HepG2 (cell line): ENCODE data around the gene CST8.

Experiments used
- BATF2 ChIP-seq: sonication (generic); formaldehyde crosslinking; IDR thresholded peaks from 2 replicates; pipeline ENCODE4 v1.8.0; 2022; ENCODE audit warnings: mild to moderate bottlenecking, missing genetic modification reagents, moderate library complexity
- CTCF ChIP-seq: sonication (generic); formaldehyde crosslinking; IDR thresholded peaks from 2 replicates; pipeline ENCODE4 v1.5.0; 2020; ENCODE audit warnings: mild to moderate bottlenecking, missing genetic modification reagents, moderate library complexity
- FOXJ3 ChIP-seq: sonication (generic); formaldehyde crosslinking; IDR thresholded peaks from 2 replicates; pipeline ENCODE4 v1.4.0; 2020; ENCODE audit warnings: missing genetic modification reagents, mild to moderate bottlenecking, borderline replicate concordance
- GABPA ChIP-seq, 2 experiments: IDR thresholded peaks; 2 replicates each; pipeline ENCODE4 v1.6.1; 2011 to 2016; ENCODE audit warnings: low read depth in 2 of 2, low read length in 1 of 2, missing biosample characterization in 1 of 2, missing genetic modification characterization in 1 of 2
- HMGA1 ChIP-seq: sonication (generic); formaldehyde crosslinking; conservative IDR thresholded peaks from 2 replicates; pipeline ENCODE4 v1.4.0; 2020; ENCODE audit warnings: missing genetic modification reagents
- HNRNPH1 ChIP-seq: fragments of 200-400 bp; formaldehyde crosslinking; optimal IDR thresholded peaks from 2 replicates; pipeline ENCODE3; 2017; ENCODE audit warnings: mild to moderate bottlenecking, low read depth, low read length
- RAD21 ChIP-seq: fragments of 450-650 bp; formaldehyde crosslinking; IDR thresholded peaks from 2 replicates; pipeline ENCODE4 v1.5.0; 2020; ENCODE audit warnings: mild to moderate bottlenecking
- RORA ChIP-seq: sonication (generic); formaldehyde crosslinking; IDR thresholded peaks from 2 replicates; pipeline ENCODE4 v1.5.0; 2020; ENCODE audit warnings: mild to moderate bottlenecking, missing genetic modification reagents, moderate library complexity
- SMC3 ChIP-seq: IDR thresholded peaks from 2 replicates; pipeline ENCODE4 v1.6.1; 2011; ENCODE audit warnings: low read length, improper control_type of control experiment
- SUZ12 ChIP-seq: fragments of 150-350 bp; IDR thresholded peaks from 2 replicates; pipeline ENCODE4 v1.6.1; 2014; ENCODE audit warnings: low read depth, low read length
- XRCC5 ChIP-seq: fragments of 200-400 bp; formaldehyde crosslinking; optimal IDR thresholded peaks from 2 replicates; pipeline ENCODE3; 2017; ENCODE audit warnings: mild to moderate bottlenecking, low read length
- ZBTB1 ChIP-seq: sonication (generic); formaldehyde crosslinking; IDR thresholded peaks from 2 replicates; pipeline ENCODE4 v1.4.0; 2020; ENCODE audit warnings: missing genetic modification reagents, borderline replicate concordance

GRCh38 chr20:23530937-23531567 lies 40.1 kb downstream of the CST8 start:
- TF ChIP-seq SMC3 (no peak), FOXJ3 (CRISPR knock-in tag) (no peak), XRCC5 (no peak), HMGA1 (CRISPR knock-in tag) (no peak), GABPA (IDR thresholded peaks at IDR 0.05; ENCODE audit: low read depth, low read length) (no peak), GABPA (CRISPR knock-in tag; IDR thresholded peaks at IDR 0.05; ENCODE audit: low read depth) (no peak), CTCF (CRISPR knock-in tag) (no peak), SUZ12 (no peak), ZBTB1 (CRISPR knock-in tag) (no peak), RAD21 (CRISPR knock-in tag) (no peak), BATF2 (CRISPR knock-in tag) (no peak), HNRNPH1 (no peak), RORA (no peak)
